Stimulated activated CD4-positive, alpha-beta T cell treated with anti-CD3 and anti-CD28 coated beads, Interleukin-15, amount 100 ng/mL, for 48 hours (primary cell): ENCODE measurements around the gene EDRF1.

Source experiments
- DNase-seq, 2 donors: peaks; one replicate each; pipeline ENCODE4 v3.0.0-alpha.2; 2020; ENCODE audit warnings: low read depth in 2 of 2

The EDRF1 gene

GRCh38 chr10:125765835-125766234 lies 46.3 kb downstream of the EDRF1 start:
- no peak for DNase-seq

GRCh38 chr10:125766511-125766910 lies 47.0 kb downstream of the EDRF1 start:
- DNase-seq = no peak

- no peak for DNase-seq
Measured at GRCh38 chr10:125768219-125768855, 48.8 kb downstream of the EDRF1 start.

GRCh38 chr10:125769175-125769574 lies 49.7 kb downstream of the EDRF1 start:
- no peak for DNase-seq

GRCh38 chr10:125770844-125771243 lies 51.3 kb downstream of the EDRF1 start:
- DNase-seq = no peak

GRCh38 chr10:125772112-125772863 lies 52.8 kb downstream of the EDRF1 start:
- no peak for DNase-seq

GRCh38 chr10:125772864-125773180 lies 53.3 kb downstream of the EDRF1 start:
- no peak for DNase-seq

GRCh38 chr10:125773687-125774543 lies 54.4 kb downstream of the EDRF1 start:
- DNase-seq = no peak

- DNase-seq = no peak
Measured at GRCh38 chr10:125774581-125775191, 55.2 kb downstream of the EDRF1 start.

- no peak for DNase-seq
Measured at GRCh38 chr10:125775491-125776106, 56.1 kb downstream of the EDRF1 start, which contains the start of gene MMP21. TSS of gene MMP21 (minus strand) at chr10:125775821. CDS start at chr10:125775821, 0 bp downstream.

- DNase-seq = no peak
Measured at GRCh38 chr10:125777806-125778205, 58.3 kb downstream of the EDRF1 start.

GRCh38 chr10:125778556-125778955 lies 59.0 kb downstream of the EDRF1 start:
- no peak for DNase-seq

GRCh38 chr10:125779403-125780327 lies 60.2 kb downstream of the EDRF1 start:
- no peak for DNase-seq

- no peak for DNase-seq
Measured at GRCh38 chr10:125781374-125781773, 61.9 kb downstream of the EDRF1 start.

- DNase-seq = no peak
Measured at GRCh38 chr10:125782054-125782453, 62.5 kb downstream of the EDRF1 start.

- DNase-seq = no peak
Measured at GRCh38 chr10:125782616-125783015, 63.1 kb downstream of the EDRF1 start.

- DNase-seq = no peak
Measured at GRCh38 chr10:125783408-125783807, 63.9 kb downstream of the EDRF1 start.

- DNase-seq = no peak
Measured at GRCh38 chr10:125783957-125784356, 64.4 kb downstream of the EDRF1 start.

GRCh38 chr10:125785791-125786190 lies 66.3 kb downstream of the EDRF1 start:
- DNase-seq = no peak
